ENCODE measurements around the gene NCKAP5.

NCKAP5 gene

GRCh38 chr2:132797556-132797955 is 770.7 kb downstream of the NCKAP5 start:
- DNase-seq = no peak
- in situ Hi-C loops (cut with MboI; ENCODE audit: low pct_unique_long_range_greater_than_20kb, low sequenced_read_pairs) = no loop called here

GRCh38 chr2:132797071-132797470 is 771.2 kb downstream of the NCKAP5 start:
- no peak for DNase-seq
- in situ Hi-C loops (cut with MboI; ENCODE audit: low pct_unique_long_range_greater_than_20kb, low sequenced_read_pairs) = no loop called here

- in situ Hi-C loops (cut with MboI; ENCODE audit: low pct_unique_long_range_greater_than_20kb, low sequenced_read_pairs) = no loop called here
Measured at GRCh38 chr2:132795220-132795619, 773.0 kb downstream of the NCKAP5 start.

GRCh38 chr2:132793532-132793931 is 774.7 kb downstream of the NCKAP5 start:
- in situ Hi-C loops (cut with MboI; ENCODE audit: low pct_unique_long_range_greater_than_20kb, low sequenced_read_pairs) = no loop called here
- DNase-seq = no peak

More at GRCh38 chr2:132795220-132795619, 773.0 kb downstream of the NCKAP5 start:
- no peak for DNase-seq

- in situ Hi-C loops (cut with MboI; ENCODE audit: low pct_unique_long_range_greater_than_20kb, low sequenced_read_pairs) = no loop called here
- no peak for DNase-seq
Measured at GRCh38 chr2:132790207-132790785, 778.0 kb downstream of the NCKAP5 start.

GRCh38 chr2:132789066-132789465 is 779.2 kb downstream of the NCKAP5 start:
- DNase-seq = no peak
- in situ Hi-C loops (cut with MboI; ENCODE audit: low pct_unique_long_range_greater_than_20kb, low sequenced_read_pairs) = no loop called here

- in situ Hi-C loops (cut with MboI; ENCODE audit: low pct_unique_long_range_greater_than_20kb, low sequenced_read_pairs) = no loop called here
- DNase-seq = no peak
Measured at GRCh38 chr2:132788310-132788838, 779.9 kb downstream of the NCKAP5 start.

GRCh38 chr2:132783883-132784282 is 784.4 kb downstream of the NCKAP5 start:
- DNase-seq = no peak
- in situ Hi-C loops (cut with MboI; ENCODE audit: low pct_unique_long_range_greater_than_20kb, low sequenced_read_pairs) = no loop called here

- no peak for DNase-seq
- in situ Hi-C loops (cut with MboI; ENCODE audit: low pct_unique_long_range_greater_than_20kb, low sequenced_read_pairs) = no loop called here
Measured at GRCh38 chr2:132782176-132782783, 786.0 kb downstream of the NCKAP5 start.

GRCh38 chr2:132780651-132781050 is 787.6 kb downstream of the NCKAP5 start:
- no peak for DNase-seq
- in situ Hi-C loops (cut with MboI; ENCODE audit: low pct_unique_long_range_greater_than_20kb, low sequenced_read_pairs) = no loop called here

GRCh38 chr2:132779206-132779721 is 789.0 kb downstream of the NCKAP5 start:
- in situ Hi-C loops (cut with MboI; ENCODE audit: low pct_unique_long_range_greater_than_20kb, low sequenced_read_pairs) = no loop called here
- DNase-seq = no peak

- DNase-seq = no peak
- in situ Hi-C loops (cut with MboI; ENCODE audit: low pct_unique_long_range_greater_than_20kb, low sequenced_read_pairs) = no loop called here
Measured at GRCh38 chr2:132776287-132776686, 792.0 kb downstream of the NCKAP5 start.

GRCh38 chr2:132774189-132774588 is 794.1 kb downstream of the NCKAP5 start:
- in situ Hi-C loops (cut with MboI; ENCODE audit: low pct_unique_long_range_greater_than_20kb, low sequenced_read_pairs) = no loop called here
- DNase-seq = no peak

- no peak for DNase-seq
- in situ Hi-C loops (cut with MboI; ENCODE audit: low pct_unique_long_range_greater_than_20kb, low sequenced_read_pairs) = no loop called here
Measured at GRCh38 chr2:132773331-132773730, 794.9 kb downstream of the NCKAP5 start.

- in situ Hi-C loops (cut with MboI; ENCODE audit: low pct_unique_long_range_greater_than_20kb, low sequenced_read_pairs) = no loop called here
- no peak for DNase-seq
Measured at GRCh38 chr2:132772340-132772739, 795.9 kb downstream of the NCKAP5 start.

- in situ Hi-C loops (cut with MboI; ENCODE audit: low pct_unique_long_range_greater_than_20kb, low sequenced_read_pairs) = no loop called here
- DNase-seq = no peak
Measured at GRCh38 chr2:132766573-132766972, 801.7 kb downstream of the NCKAP5 start.

- in situ Hi-C loops (cut with MboI; ENCODE audit: low pct_unique_long_range_greater_than_20kb, low sequenced_read_pairs) = no loop called here
- no peak for DNase-seq
Measured at GRCh38 chr2:132761437-132761836, 806.8 kb downstream of the NCKAP5 start.

- no peak for DNase-seq
- in situ Hi-C loops (cut with MboI; ENCODE audit: low pct_unique_long_range_greater_than_20kb, low sequenced_read_pairs) = no loop called here
Measured at GRCh38 chr2:132760971-132761370, 807.3 kb downstream of the NCKAP5 start.

- DNase-seq = no peak
- in situ Hi-C loops (cut with MboI; ENCODE audit: low pct_unique_long_range_greater_than_20kb, low sequenced_read_pairs) = no loop called here
Measured at GRCh38 chr2:132760405-132760804, 807.9 kb downstream of the NCKAP5 start.

- in situ Hi-C loops (cut with MboI; ENCODE audit: low pct_unique_long_range_greater_than_20kb, low sequenced_read_pairs) = no loop called here
Measured at GRCh38 chr2:132758995-132759394, 809.3 kb downstream of the NCKAP5 start.

GRCh38 chr2:132757676-132758075 is 810.6 kb downstream of the NCKAP5 start:
- no peak for DNase-seq
- in situ Hi-C loops (cut with MboI; ENCODE audit: low pct_unique_long_range_greater_than_20kb, low sequenced_read_pairs) = no loop called here

More at GRCh38 chr2:132758995-132759394, 809.3 kb downstream of the NCKAP5 start:
- DNase-seq = no peak

All from KBM-7 (cell line).